Hematopoietic multipotent progenitor cell treated with erythropoietin and hydrocortisone succinate and interleukin-3 and kit ligand, for 4 days (in vitro differentiated cells): ENCODE results near the gene SSH2.
A peak's percentile ranks its signal among the peaks of the same experiment; 100 is the strongest.

Experiments used
- DNase-seq: peaks from one replicate; pipeline ENCODE4 v3.0.0-alpha.2; 2015

Gene SSH2

DNA sequence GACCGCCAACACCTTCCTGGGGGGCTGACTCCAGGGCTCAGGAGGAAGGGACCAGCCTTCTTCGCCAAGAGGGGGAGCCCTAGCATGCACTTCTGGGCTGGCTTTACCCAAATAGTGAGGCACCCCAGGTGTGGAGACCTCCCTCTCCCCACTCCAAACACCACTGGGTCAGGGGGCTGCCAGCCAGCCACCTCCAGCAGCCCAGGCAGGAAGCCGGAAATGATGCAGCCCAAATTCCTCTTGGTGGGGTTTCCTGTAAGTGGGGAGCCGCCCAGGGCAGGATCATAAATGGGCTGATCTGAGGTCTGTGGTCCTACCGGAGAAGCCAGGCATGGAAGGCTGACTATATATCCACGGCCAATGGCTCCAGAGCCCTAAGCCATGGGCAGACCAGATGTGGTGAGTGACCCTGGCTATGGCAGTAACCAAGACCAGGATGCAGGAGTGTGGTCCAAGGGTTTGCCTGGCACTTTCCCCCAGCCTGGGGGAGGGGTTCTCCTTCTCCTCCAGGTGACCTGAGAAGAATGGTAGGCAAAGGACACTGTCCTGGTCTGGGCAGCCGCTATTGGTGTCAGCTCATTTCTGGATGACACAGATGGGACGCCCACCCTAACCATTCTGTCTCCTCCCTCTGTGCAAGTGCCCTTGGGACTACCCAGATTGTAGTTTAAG, 344.8 kb downstream of the SSH2 start:
- peak; percentile 63 for DNase-seq

DNA sequence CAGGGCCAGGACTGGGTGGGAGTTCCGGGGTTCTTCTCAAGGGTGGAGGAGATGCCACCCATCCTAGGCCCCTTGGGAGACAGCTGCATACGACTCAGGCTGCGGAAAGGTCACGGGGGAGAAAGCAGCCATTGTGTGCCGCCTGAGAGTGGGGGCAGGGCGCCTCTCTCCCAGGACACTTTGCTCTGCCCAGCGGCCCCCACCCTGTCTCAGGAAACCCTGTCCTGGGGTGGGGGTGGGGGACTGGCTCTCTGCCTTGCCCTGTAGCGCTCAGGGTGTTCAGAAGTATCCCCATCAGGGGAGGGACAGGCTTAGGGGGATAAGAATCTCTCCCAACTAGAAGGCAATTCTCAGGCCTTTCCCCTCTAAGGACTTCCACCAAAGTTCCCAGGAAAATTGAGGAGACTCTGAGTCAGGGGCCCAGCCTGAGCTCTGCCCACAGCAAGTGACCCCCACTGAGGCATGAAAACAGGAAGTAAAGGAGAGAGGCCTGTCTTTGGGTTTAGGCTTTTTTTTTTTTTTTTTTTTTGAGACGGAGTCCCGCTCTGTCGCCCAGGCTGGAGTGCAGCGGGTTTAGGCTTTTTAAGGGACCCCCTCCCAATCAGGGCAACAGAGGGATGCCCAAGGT, 345.5 kb downstream of the SSH2 start:
- peak; percentile 53 for DNase-seq

DNA sequence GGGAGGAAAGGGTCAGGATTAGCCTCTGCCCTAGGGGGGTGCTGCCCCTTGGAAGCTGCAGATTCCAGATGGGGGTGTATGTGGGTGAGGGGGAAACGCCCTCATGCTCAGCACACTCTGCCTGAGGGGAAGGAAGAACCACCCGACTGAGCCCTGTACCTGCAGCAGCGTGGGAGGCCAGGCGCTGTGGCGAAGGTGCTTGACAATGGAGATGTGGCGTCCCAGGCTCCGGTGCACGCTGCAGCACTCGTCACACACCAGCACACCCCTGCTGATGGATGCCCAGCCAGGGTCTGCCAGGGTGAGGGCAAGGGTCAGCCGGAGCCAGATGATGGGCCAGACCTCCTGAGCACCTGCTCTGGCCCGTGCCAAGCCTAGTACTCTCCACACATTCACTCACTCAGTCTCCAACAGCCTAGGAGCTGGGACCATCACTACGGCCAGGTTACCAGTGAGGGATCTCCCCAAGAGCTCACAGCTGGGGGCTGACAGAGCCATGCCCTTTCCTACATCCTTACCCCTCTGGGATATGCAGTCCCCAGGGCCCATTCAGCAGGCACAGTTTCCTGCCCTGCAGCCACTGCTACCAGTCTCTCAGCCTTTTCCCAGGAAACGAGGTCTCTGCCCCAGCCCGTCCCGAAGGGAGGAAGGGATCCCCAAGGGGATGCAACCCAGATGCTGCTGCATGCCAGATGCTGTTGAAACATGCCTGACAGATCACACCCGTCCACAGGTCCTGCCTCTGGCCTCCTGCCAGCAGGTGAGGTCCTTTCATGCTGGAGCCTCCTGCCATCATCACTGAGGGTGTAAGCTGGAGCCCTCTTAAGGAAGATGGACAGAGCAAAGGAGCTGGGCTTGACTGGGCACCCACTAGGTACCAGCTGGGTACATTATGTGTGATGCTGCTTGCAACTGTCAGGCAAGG, 346.4 kb downstream of the SSH2 start:
- DNase-seq = no peak

DNA sequence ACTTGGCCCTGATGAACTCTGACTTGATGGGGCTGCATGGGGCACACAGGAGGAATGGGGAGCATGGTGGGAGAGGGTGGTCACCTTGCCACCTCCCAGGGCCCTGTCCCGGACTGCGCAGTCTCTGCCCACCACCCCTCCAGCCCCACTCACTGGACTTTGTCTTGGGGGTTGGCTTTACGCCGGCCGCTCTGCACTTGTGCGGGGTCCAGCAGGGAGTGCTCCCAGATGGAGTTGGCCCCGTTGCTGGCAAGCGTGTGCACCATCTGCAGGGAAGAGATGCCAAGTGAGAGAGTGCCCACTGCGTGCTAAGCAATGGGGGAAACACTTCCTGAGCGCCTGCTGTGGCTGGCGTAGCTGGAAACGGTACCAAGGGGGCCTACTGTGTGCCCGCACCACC, 347.3 kb downstream of the SSH2 start:
- DNase-seq = no peak

DNA sequence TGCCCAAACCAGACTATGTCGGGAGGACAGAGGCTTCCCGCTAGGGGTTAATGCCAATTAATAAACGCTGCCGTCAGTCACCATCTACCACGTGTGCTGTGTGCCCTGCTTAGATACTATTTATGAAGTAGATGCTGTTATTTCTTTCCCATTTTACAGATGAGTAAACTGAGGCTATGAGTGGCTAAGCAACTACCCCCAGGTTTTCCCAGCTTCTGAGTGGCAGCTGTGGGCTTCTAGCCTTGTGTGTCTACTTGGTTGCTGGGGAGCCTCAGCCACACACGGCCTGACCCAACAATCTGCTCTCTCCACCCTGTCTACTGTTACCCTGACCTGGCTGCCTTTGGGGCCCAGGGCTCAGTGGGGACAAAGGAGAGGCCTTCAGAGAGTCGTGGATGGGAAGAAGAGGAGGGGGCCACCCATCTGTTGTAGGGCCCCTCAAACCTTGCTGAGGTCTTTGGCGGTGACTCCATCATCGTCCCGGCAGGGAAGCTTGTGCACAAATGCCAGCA, 347.7 kb downstream of the SSH2 start:
- no peak for DNase-seq

DNA sequence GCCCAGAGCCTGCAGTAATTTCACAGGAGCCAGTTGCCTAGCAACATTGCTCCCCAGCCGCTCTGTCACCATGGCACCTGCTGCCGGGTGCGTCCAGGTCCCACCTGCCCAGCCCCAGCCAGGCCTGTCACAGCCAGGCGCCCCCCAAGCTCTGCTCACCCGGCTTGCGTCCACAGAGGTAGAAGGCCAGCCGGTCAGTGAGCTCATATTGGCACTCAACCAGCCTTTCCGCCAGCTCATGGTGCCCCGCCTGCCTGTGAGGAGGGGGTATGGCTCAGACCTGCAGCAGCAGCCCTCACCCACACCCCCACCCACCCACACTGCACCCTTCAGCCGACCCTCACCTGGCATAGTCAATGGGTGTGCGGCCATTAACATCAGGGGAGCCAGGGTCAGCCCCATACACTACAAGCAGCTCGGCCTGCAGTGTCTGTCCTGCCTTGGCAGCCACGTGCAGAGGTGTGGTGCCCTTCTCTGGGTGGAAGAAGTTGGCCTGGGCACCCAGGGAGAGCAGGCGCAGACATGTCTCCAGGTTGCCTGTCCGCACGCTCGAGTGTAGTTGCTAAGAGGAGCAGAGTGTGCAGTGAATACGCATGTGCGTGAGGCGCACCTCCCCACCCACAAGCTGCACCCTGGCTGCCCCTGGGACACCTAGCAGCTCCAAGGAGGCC, 348.3 kb downstream of the SSH2 start:
- DNase-seq = no peak

DNA sequence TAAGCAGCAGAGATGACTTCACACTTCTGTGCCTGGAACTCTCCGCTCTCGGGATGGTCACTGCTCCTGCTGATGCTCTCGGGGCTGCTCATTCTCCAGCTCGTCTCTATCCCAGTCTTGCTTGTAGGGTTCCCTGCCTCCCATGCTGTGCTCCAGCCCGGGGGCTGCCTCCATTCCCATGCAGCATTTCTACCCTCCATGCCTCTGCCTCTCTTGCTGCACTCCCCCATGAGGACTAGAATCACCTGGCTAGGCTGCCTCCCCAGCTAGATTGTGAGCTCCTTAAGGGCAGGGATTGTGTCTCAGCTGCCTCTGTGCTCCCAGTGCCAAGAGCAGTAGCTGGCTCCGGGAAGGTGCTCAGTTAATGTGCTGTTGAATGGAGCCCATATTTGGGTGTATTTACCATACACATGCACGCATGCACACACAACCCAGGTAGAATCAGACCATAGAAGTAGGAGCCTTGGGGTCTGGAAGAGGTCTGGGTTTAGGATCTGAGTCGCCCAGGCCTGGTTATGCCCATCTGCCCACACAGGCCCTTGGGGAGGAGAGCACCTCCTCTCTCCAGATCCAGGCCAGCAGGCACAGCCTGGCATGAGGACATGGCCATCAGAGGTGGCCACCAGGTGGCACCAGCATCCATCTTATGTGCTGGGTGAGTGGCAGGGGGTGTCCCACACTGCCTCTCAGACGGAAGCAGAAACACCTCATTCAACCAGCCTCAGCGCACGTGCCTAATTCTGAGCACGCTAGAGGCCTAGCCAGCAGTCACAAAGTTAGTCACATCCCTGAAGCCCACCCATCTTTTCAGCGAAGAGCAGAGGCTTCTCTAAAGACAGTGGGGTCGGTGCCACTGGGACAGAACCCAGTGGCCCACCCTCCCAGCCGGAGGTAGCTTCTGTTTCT, 349.9 kb downstream of the SSH2 start:
- peak; percentile 95 for DNase-seq

DNA sequence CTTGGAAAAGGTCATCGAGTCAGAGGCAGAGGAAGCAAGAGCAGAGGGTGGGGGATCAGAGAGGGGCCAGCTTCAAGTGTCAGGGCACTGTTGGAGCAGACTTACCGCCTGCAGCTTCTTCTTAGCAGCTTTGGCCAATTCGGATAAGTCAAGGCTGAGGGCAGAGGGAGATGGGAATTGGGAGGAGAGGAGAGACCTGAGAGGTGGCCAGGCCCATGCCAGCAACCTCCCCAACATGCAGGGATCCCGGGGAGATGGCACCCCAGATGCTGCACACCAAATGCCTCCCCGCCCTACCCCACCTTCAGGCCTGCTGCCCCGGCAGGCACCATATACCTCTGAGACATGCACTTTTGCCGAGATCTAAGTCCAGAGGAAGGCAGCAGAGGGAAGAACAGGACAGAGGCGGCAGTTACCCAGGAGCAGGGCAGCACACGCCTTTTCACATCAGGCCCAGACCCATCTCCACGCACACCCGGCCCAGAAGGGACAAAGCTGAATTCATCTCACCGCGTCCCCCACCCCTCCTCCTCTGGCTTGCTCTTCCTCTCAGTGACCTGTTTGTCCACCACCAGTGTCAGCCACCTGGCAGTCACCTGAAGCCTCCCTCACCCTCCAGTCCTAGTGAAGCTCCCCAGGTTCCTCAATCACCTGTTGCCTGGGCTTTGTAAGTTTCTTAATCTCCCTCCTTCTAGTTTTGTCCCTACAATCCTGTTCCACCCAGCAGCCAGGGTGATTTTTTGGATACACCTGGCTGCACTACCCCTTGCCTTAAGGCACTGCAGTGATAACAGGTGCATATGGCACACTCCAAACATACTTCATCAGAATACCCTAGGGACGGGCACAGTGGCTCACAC, 351.2 kb downstream of the SSH2 start:
- no peak for DNase-seq

DNA sequence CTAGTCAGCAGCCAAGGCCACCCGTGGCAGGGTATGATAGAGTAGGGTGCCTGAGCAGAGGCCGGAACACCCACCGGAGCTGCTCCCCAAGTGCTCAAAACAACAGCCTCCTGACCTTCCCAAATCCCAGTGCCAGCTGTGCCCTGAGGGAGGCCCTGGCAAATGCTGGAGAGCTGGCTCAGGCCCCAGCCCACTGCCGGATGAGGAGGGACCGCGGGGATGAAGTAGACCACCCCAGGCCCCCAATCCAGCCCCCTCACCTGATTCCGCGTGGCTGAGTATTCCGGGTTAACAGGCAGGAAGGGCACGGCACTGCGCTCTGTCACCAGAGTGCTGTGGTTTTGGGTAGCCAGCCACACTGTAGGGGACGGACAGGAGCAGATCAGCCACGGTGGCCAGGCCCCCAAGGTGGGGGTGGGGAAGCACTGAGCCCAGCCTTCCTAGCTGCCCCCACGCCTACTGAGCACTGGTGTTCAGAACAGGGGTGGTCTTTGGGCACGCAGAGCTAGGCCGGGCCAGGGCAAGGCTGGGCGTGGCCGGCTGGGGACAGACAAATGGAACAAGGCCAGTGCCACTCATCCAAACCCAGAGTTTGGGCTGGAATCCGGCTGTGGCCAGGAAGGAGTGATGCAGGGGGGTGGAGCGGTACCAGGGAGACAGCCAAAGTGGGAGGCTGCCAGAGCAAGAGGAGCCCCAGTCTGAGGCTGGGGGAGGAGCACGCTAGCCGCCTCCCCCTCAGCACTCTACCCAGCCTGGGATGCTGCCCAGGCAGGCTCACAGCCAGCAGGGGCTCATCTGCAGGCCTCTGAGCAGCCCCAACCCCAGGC, 352.4 kb downstream of the SSH2 start:
- DNase-seq = no peak

DNA sequence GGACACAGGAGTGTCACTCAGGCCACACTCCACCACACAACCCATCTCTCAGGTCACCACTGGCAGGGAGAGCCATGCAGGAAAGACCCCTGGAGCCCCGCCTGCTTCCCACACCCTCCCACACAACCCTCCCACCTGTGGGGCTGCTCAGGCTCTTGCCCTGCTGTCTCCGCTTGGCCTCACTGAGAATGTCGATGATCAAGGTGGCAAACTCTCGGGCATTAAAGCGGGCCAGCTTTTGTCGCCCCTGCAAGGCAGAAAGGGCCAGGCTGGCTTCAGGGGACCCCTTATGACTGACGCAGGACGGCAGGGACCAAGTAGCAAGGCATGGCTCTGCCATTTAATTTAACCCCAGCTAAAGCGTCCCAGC, 353.0 kb downstream of the SSH2 start:
- DNase-seq = no peak

DNA sequence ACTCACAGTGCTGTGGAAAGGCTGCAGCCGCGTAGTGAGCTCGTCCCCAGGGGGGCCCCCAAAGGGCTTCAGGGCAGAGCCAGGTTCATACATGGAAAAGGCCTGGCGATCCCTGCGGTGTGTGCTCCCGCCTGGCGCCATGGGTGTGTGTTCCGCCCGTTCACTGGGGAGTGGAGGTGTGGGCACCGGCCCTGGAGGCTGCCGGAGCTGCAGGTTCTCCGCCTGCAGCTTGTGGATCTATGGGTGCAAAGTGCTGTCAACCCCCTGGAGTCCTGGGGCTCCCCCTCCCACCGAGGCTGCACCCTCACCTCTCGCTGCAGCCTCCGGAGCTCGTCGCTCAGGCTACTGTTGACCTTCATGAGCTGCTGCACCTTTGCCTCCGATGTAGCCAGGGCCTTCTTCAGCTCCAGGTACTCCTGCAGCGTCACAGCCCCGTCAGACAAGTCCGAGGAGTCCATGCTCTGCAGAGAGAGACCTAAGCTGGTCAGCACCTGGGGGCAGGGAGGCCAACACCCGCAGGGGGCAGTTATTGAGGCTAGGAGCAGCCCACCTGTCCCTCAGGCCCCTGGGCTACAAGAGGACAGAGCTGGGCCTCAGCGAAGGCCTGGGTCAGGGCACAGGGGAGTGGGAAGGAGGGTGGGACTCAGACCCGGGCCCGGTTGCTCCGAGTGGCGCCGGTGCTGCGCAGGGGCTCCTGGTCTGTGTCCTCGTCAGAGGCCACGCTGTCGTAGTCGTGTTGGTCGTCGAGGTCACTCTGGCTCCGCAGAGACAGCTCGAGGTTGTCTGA, 353.6 kb downstream of the SSH2 start:
- DNase-seq = no peak
